HL-60 (cell line): ENCODE measurements around the gene GFRA1.

Source experiments
- DNase-seq, 2 experiments: peaks; one replicate each; pipeline ENCODE4 v3.0.0-alpha.2; 2010 to 2020; ENCODE audit warnings: low read depth in 1 of 2, low spot score in 1 of 2
- H3K27ac ChIP-seq: fragments of 250-450 bp; sonication (Bioruptor Pico); replicated peaks from 2 replicates; pipeline ENCODE4 v1.5.1; 2020; ENCODE audit warnings: mild to moderate bottlenecking, moderate library complexity
- H3K27me3 ChIP-seq: fragments of 250-450 bp; sonication (Bioruptor Pico); 2 replicates; pipeline ENCODE4 v1.5.1; 2021; ENCODE audit warnings: mild to moderate bottlenecking, moderate library complexity; ENCODE audit not compliant: insufficient read depth, poor library complexity, severe bottlenecking
- H3K4me3 ChIP-seq: replicated peaks from 2 replicates; pipeline ENCODE4 v1.5.1; 2011; ENCODE audit warnings: mild to moderate bottlenecking, control low read depth, low read length; ENCODE audit not compliant: insufficient read depth
- GABPA ChIP-seq: IDR thresholded peaks from 2 replicates; pipeline ENCODE4 v1.6.1; 2012; ENCODE audit warnings: low read depth
- POLR2AphosphoS5 ChIP-seq: IDR thresholded peaks from 2 replicates; pipeline ENCODE4 v1.6.1; 2012; ENCODE audit warnings: low read depth
- SPI1 ChIP-seq: IDR thresholded peaks from 2 replicates; pipeline ENCODE4 v1.6.1; 2012; ENCODE audit warnings: low read depth, mild to moderate bottlenecking, borderline replicate concordance
- TF ChIP-seq, protein P1 (sequence below): IDR thresholded peaks from 2 replicates; pipeline ENCODE4 v1.6.1; 2012; ENCODE audit warnings: low read depth; ENCODE audit not compliant: insufficient replicate concordance
- TF ChIP-seq, protein P2 (sequence below): IDR thresholded peaks from one replicate; pipeline ENCODE4 v1.5.1; 2011; ENCODE audit warnings: low read length, control low read depth, inconsistent platforms; ENCODE audit not compliant: insufficient read depth

GFRA1 gene

DNA sequence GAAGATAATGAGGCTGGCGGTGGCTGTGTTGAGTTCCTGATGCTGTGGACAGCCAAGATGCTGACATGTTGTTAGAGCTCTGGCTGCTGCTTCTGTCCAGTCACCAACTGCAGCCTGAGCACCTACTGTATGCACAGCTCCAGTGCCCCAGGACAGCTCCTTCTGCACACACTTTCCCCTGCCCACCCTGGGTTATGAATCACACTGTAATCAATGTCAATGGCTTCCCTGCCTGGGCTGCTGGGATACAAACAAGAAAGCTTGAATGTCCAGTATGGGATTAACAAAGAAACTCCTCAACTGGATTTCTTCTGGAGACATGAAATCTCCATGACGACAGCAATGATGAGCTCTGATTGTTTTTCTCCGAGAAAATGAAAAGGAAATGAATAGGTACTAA is 172.0 kb downstream of the GFRA1 start:
- Histone ChIP-seq H3K27me3 (no peaks in the 10 kb centered on the region), H3K27ac (no peak overlapping the region), H3K4me3 (no peak overlapping the region)
- TF ChIP-seq POLR2AphosphoS5: no peak
- TF ChIP-seq SPI1: no peak
- TF ChIP-seq, protein P1, sequence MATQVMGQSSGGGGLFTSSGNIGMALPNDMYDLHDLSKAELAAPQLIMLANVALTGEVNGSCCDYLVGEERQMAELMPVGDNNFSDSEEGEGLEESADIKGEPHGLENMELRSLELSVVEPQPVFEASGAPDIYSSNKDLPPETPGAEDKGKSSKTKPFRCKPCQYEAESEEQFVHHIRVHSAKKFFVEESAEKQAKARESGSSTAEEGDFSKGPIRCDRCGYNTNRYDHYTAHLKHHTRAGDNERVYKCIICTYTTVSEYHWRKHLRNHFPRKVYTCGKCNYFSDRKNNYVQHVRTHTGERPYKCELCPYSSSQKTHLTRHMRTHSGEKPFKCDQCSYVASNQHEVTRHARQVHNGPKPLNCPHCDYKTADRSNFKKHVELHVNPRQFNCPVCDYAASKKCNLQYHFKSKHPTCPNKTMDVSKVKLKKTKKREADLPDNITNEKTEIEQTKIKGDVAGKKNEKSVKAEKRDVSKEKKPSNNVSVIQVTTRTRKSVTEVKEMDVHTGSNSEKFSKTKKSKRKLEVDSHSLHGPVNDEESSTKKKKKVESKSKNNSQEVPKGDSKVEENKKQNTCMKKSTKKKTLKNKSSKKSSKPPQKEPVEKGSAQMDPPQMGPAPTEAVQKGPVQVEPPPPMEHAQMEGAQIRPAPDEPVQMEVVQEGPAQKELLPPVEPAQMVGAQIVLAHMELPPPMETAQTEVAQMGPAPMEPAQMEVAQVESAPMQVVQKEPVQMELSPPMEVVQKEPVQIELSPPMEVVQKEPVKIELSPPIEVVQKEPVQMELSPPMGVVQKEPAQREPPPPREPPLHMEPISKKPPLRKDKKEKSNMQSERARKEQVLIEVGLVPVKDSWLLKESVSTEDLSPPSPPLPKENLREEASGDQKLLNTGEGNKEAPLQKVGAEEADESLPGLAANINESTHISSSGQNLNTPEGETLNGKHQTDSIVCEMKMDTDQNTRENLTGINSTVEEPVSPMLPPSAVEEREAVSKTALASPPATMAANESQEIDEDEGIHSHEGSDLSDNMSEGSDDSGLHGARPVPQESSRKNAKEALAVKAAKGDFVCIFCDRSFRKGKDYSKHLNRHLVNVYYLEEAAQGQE: no peak
- TF ChIP-seq, protein P2, sequence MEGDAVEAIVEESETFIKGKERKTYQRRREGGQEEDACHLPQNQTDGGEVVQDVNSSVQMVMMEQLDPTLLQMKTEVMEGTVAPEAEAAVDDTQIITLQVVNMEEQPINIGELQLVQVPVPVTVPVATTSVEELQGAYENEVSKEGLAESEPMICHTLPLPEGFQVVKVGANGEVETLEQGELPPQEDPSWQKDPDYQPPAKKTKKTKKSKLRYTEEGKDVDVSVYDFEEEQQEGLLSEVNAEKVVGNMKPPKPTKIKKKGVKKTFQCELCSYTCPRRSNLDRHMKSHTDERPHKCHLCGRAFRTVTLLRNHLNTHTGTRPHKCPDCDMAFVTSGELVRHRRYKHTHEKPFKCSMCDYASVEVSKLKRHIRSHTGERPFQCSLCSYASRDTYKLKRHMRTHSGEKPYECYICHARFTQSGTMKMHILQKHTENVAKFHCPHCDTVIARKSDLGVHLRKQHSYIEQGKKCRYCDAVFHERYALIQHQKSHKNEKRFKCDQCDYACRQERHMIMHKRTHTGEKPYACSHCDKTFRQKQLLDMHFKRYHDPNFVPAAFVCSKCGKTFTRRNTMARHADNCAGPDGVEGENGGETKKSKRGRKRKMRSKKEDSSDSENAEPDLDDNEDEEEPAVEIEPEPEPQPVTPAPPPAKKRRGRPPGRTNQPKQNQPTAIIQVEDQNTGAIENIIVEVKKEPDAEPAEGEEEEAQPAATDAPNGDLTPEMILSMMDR: no peak
- TF ChIP-seq GABPA: no peak
- DNase-seq: no peak

DNA sequence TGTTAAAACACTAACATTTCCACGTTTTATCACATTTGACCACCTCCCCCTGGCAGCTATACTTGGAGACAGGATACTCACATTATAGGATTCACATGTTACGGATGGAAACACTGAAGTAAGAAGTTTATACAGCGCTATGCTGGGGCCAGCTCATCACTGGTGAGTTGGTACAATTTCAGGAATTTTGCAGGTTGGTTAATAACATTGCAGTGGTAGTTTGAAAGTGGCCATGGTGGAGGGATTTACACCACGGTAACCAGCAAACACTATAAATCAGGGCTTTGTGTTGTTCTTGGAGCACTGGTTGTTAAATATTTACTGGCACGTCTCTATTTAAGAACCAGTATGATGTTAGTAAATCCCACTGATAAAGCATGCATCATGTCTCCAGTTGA is 174.0 kb downstream of the GFRA1 start:
- DNase-seq: no peak
- no peak for TF ChIP-seq SPI1
- no peak for TF ChIP-seq POLR2AphosphoS5
- TF ChIP-seq, protein P2: no peak
- no peak for TF ChIP-seq GABPA
- TF ChIP-seq, protein P1: no peak
- no peak overlapping the region for H3K4me3 ChIP-seq
- H3K27ac ChIP-seq: no peak overlapping the region
- H3K27me3 ChIP-seq: no peaks in the 10 kb centered on the region

DNA sequence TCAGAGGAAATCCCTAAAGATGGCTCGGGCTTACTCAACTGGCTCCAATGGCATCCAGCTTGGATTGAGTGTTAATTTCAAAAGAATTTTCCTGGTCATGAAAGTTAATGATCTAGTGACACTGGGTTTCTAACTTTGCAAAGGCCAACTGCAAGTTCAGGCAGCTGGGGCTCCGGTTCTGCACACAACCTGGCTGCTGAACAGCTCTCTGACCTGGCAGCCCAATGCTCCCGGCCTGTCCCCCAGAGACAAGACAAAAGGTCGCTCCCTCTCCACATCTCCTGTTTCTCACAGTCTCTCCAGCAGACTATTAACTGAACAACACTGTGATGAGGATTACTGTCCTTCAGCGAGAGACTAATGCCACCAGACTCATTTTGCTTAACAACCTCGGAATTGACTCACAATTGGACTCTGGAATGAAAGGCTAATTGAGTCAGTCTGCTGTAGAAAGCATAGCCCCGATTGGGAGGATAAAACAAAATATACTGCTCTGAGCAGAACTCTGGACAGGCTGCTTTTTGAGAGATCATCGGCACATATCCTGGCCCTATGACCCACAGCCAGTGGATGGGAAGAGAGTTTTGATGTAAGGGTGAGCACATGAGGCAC is 174.5 kb downstream of the GFRA1 start:
- no peak overlapping the region for H3K4me3 ChIP-seq
- H3K27ac ChIP-seq: no peak overlapping the region
- DNase-seq: no peak
- H3K27me3 ChIP-seq: no peaks in the 10 kb centered on the region
- TF ChIP-seq GABPA: no peak
- TF ChIP-seq, protein P2: no peak
- TF ChIP-seq SPI1: no peak
- TF ChIP-seq, protein P1: no peak
- no peak for TF ChIP-seq POLR2AphosphoS5
